Vagina (tissue), 2 donors: ENCODE results near the gene FAM83C. TPM values are rescaled to one million over a fixed set of nuclear protein-coding genes. Genes with fewer than 3 reads are reported as not detected.

Experiments used
- DNase-seq, 2 donors: peaks; one replicate each; pipeline ENCODE4 v3.0.0-alpha.2; 2017; ENCODE audit errors: extremely low spot score in 2 of 2
- H3K27ac ChIP-seq: fragments of 200-600 bp; sonication (generic); one replicate; pipeline ENCODE4 v1.5.1; 2019
- H3K27me3 ChIP-seq: fragments of 200-600 bp; sonication (generic); one replicate; pipeline ENCODE4 v1.5.1; 2019
- H3K36me3 ChIP-seq, 2 donors: fragments of 200-600 bp; sonication (generic); one replicate each; pipeline ENCODE4 v1.5.1; 2017 to 2019
- H3K4me1 ChIP-seq: fragments of 200-600 bp; sonication (generic); one replicate; pipeline ENCODE4 v1.5.1; 2019
- H3K4me3 ChIP-seq, 2 donors: fragments of 200-600 bp; sonication (generic); 1 replicate in 1 of 2; 2 replicates in 1 of 2; pipeline ENCODE4 v1.5.1; 2016 to 2019
- H3K9me3 ChIP-seq: fragments of 200-600 bp; sonication (generic); one replicate; pipeline ENCODE4 v1.5.1; 2019
- CTCF ChIP-seq, 3 experiments: fragments of 450-650 bp in 2 of 3; fragments of 200-600 bp in 1 of 3; sonication (generic) in 1 of 3; IDR thresholded peaks; one replicate each; pipeline ENCODE4 v1.5.1; 2017 to 2019; ENCODE audit warnings: antibody characterized with exemption in 3 of 3, mild to moderate bottlenecking in 2 of 3, moderate library complexity in 2 of 3
- POLR2A ChIP-seq, 2 donors: fragments of 450-650 bp; IDR thresholded peaks; one replicate each; pipeline ENCODE4 v1.6.1; 2017; ENCODE audit warnings: antibody characterized with exemption in 2 of 2, mild to moderate bottlenecking in 2 of 2, moderate library complexity in 2 of 2
- POLR2AphosphoS5 ChIP-seq, 2 donors: sonication (generic); formaldehyde crosslinking; IDR thresholded peaks; one replicate each; pipeline ENCODE4 v1.9.0; 2017; ENCODE audit warnings: antibody characterized with exemption in 2 of 2, mild to moderate bottlenecking in 2 of 2, low read depth in 1 of 2; ENCODE audit not compliant: insufficient read depth in 1 of 2
- intact Hi-C: fragments of 100-400 bp; cut with DNase I; formaldehyde crosslinking; loops from one replicate; pipeline ENCODE4 v1.15.1; 2023
- total RNA-seq: library from RNA; depleted of rRNA; stranded (reverse); fragments of >200 nt; gene quantifications from one replicate; pipeline ENCODE4 v1.2.3, GENCODE V29; 2016

The FAM83C gene
- total RNA-seq, 1 donor from 2014 or later: 16.9 TPM

GRCh38 chr20:35276408-35276807, 15.8 kb downstream of the FAM83C start:
- Histone ChIP-seq H3K4me1 (peaks cover 45% of the 10 kb centered on the region), H3K4me3 (peak overlapping the region; percentile 60 to 96), H3K27me3 (no peaks in the 10 kb centered on the region), H3K27ac (peak overlapping the region; percentile 87), H3K9me3 (no peaks in the 10 kb centered on the region), H3K36me3 (peaks cover 0 to 26% of the 10 kb centered on the region in 2 donors)
- TF ChIP-seq CTCF (IDR thresholded peaks at IDR 0.05) (no peak), POLR2AphosphoS5 (IDR thresholded peaks at IDR 0.05; ENCODE audit: insufficient read depth in 1 of 2, low read depth in 1 of 2) (no peak), POLR2A (IDR thresholded peaks at IDR 0.05) (no peak)
- intact Hi-C loops: no loop called here
- no peak for DNase-seq

DNA sequence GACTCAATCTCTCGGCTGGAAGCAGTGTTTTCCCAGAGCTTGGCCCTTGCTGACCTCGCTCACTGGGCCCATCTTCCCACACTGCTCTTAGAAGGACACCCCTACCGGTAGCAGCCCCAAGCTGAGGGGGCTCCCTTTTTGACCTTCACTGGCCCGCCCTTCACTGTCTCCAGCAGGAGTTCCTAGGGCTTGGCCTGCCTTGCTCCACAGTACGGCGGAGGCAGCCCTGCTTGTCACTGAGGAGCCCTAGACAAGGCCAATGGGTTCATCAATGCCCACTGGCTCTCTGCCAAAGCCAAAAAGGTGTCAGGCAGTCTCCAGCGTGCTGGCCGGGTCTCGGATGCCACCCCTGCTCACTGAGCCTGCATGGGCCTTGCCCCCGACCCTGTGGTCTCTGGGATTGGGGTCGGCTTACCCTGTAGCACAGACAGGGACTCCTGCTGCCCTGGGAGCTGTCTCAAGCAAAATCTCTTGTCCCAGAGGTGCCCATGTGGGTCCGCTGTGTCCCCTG, 16.4 kb downstream of the FAM83C start:
- no peak for DNase-seq
- peaks cover 44% of the 10 kb centered on the region for H3K4me1 ChIP-seq
- no peak for TF ChIP-seq POLR2A (IDR thresholded peaks at IDR 0.05)
- TF ChIP-seq CTCF (IDR thresholded peaks at IDR 0.05): no peak
- TF ChIP-seq POLR2AphosphoS5 (IDR thresholded peaks at IDR 0.05; ENCODE audit: insufficient read depth in 1 of 2, low read depth in 1 of 2): no peak
- H3K36me3 ChIP-seq: peaks cover 0 to 30% of the 10 kb centered on the region in 2 donors
- no peaks in the 10 kb centered on the region for H3K9me3 ChIP-seq
- intact Hi-C loops: no loop called here
- no peaks in the 10 kb centered on the region for H3K27me3 ChIP-seq
- no peak overlapping the region for H3K27ac ChIP-seq
- H3K4me3 ChIP-seq: no peak overlapping the region

GRCh38 chr20:35274172-35275092, 17.8 kb downstream of the FAM83C start:
- no peak overlapping the region for H3K4me3 ChIP-seq
- no peaks in the 10 kb centered on the region for H3K27me3 ChIP-seq
- DNase-seq: no peak
- intact Hi-C loops: no loop called here
- peaks cover 33% of the 10 kb centered on the region for H3K4me1 ChIP-seq
- TF ChIP-seq POLR2AphosphoS5 (IDR thresholded peaks at IDR 0.05; ENCODE audit: insufficient read depth in 1 of 2, low read depth in 1 of 2) (no peak), POLR2A (IDR thresholded peaks at IDR 0.05) (no peak), CTCF (IDR thresholded peaks at IDR 0.05) (no peak)
- H3K27ac ChIP-seq: no peak overlapping the region
- peaks cover 0 to 29% of the 10 kb centered on the region in 2 donors for H3K36me3 ChIP-seq
- no peaks in the 10 kb centered on the region for H3K9me3 ChIP-seq

DNA sequence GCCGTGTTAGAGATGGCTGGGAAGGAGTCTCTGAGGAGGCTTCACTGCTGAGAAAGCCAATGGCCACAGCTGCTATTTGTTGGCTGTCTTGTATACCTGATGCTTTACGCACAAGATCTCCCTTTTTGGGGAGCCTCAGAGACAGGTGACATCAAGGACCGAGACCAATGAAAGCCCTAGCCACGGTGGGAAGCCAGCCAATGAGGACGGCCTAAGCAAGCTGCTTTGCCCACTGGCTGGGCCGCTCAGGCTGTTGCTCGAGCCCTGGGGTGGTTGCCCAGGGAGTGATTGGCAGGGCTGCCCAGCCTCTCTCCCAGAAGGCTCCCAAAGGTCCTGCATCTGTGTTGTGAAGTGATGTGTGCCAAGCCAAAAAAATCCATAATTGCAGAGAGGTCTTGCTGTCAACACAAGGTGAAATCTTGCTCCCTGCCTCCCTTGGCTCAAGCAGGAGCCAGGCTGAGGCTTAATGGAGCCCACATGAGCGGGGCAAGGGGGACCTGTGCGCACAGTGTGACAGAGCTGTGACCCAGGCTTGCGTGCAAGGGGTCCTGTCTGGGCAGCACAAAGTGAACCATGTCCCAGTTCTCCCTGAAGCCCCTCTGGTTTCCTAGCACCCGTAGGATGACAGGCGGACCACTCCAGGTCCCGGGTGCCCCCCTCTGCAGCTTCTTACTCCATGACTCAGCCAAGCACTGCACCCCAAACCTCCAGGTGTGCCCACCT, 18.6 kb downstream of the FAM83C start:
- intact Hi-C loops: no loop called here
- TF ChIP-seq CTCF (IDR thresholded peaks at IDR 0.05) (no peak), POLR2A (IDR thresholded peaks at IDR 0.05) (no peak), POLR2AphosphoS5 (IDR thresholded peaks at IDR 0.05; ENCODE audit: insufficient read depth in 1 of 2, low read depth in 1 of 2) (no peak)
- Histone ChIP-seq H3K4me1 (peaks cover 29% of the 10 kb centered on the region), H3K27me3 (no peaks in the 10 kb centered on the region), H3K9me3 (no peaks in the 10 kb centered on the region), H3K27ac (no peak overlapping the region), H3K4me3 (no peak overlapping the region), H3K36me3 (peaks cover 0 to 21% of the 10 kb centered on the region in 2 donors)
- DNase-seq: no peak
